LNCAP (cell line): ENCODE measurements around the gene C22orf23.

Experiments used
- CTCF ChIP-seq: fragments of 450-650 bp; IDR thresholded peaks from 2 replicates; pipeline ENCODE4 v1.5.1; 2017; ENCODE audit warnings: mild to moderate bottlenecking

The C22orf23 gene

GRCh38 chr22:37953437-37954179, at the start of gene C22orf23, which contains the start of gene POLR2F:
Gene C22orf23 (minus strand): TSS chr22:37953601. CDS start chr22:37953149, 452 bp downstream.
Gene POLR2F (plus strand): TSS chr22:37953699. CDS start chr22:37953788, 89 bp downstream.
- TF ChIP-seq CTCF, result no peak

DNA sequence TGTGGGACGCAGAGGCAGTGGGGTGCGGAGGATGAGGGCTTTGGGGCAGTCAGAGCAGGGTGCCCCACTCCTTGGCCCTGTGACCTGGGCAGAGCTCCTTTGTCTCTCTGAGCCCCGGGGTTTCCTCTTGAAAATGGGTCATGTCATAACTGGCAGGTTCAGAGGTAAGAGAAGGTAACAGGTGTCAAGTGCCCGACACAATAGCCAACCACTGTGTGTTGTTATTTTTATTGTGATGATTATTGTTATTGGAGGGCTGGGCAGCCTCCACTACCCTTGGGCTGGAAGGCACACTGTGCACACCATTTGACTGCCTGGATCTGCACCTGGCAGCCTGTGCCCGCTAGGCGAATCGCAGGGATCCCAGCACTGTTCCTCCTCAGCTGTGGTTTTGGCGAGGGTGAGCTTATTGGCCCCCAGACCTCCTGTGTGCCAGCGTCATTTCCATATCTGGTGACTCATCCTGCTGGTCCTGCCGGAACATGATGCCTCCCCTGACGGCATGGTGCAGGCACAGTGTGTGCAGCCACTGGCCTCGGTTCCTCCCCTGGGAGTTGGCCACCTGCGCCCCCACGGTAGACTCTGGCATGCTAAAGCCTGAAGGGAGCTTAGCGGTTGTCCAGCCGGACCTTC, 46.4 kb upstream of the C22orf23 start:
- TF ChIP-seq CTCF, result no peak

- TF ChIP-seq CTCF, result no peak
Measured at GRCh38 chr22:37999236-37999635, 45.8 kb upstream of the C22orf23 start.

- TF ChIP-seq CTCF, result no peak
Measured at GRCh38 chr22:37998543-37998942, 45.1 kb upstream of the C22orf23 start.

DNA sequence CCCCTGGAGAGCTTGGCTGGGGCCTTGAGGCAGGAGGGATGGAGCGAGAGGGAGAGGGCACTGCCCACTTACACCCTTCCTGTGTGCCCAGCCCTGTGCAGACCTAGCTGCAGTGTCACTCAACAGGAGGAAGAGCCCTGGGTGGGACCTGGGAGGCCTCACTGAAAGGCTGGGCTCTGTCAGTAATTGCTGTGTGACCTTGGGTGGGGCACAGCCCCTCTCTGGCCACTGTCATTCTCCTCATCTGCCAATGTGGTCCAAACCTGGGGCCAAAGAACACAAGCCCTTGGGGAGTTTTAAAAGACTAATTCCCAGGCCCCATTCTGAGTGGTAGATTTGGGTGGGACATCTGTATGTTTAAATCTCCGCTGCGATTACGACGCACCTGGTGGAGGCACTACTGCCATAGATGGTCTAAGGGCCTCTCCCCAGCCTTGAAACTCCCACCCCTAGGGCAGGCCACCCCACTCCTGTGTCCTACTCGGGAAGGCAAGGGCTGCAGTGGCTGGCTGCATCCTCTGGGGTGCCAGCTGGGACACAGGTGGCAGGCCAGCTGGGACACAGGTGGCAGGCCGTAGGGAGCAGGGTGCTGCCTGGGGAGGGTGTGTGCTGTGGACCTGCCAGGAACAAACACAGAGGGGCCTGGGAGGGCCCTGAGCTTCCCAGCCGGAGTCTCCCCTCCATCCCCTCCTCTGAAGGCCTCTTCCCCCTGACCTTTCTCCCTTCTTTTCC, 43.3 kb upstream of the C22orf23 start:
- no peak for TF ChIP-seq CTCF

- TF ChIP-seq CTCF, result no peak
Measured at GRCh38 chr22:37996079-37996478, 42.7 kb upstream of the C22orf23 start.

DNA sequence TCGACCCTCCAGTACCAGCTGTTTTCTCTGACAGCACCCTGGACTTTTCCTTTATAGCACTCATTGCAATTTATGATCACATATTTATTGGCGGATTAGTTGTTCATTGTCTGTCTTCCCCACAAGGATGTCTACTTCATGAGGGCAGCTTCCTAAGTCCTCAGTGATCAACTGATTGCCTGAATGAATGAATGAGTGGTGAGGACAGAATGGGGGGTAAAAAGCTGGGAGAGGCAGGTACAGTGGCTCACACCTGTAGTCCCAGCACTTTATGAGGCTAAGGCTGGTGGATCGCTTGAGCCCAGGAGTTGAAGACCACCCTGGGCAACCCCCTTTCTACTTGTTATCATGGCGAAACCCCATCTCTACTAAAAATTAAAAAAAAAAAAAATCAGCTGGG, 42.1 kb upstream of the C22orf23 start:
- TF ChIP-seq CTCF, result no peak
